ENCODE data around the gene CHAF1B.
"Not testable (repeated sequence)": the region's sequence is repeated elsewhere in the genome, so short reads cannot be mapped to it uniquely, and the experiment has no call there.

Gene CHAF1B

DNA sequence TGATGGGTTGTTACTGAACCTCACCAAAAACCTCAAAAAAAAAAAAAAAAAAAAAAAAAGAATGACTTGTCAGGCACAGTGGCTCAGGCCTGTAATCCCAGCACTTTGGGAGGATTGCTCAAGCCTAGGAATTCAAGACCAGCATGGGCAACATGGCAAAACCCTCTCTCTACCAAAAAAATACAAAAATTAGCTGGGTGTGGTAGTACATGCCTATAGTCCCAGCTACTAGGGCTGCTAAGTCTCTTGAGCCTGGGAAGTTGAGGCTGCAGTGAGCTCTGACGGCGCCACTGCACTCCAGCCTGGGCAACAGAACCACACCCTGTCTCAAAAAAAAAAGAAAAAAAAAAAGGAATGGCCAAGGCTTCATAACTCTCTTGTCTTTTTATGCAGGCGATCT, 11.1 kb downstream of the CHAF1B start:
- no peak overlapping the region for H2BK120ac ChIP-seq (ENCODE audit: low read depth, low read length)
- no peak overlapping the region for H2BK15ac ChIP-seq (ENCODE audit: low read length)
- H3K23ac ChIP-seq (ENCODE audit: low read depth, low read length, poor library complexity) = no peak overlapping the region
- H4K91ac ChIP-seq (ENCODE audit: low read depth, low read length, poor library complexity) = no peak overlapping the region
- no peak overlapping the region for H3K14ac ChIP-seq (ENCODE audit: low read length)
- H2BK12ac ChIP-seq (ENCODE audit: low read length) = no peak overlapping the region
- H2AK5ac ChIP-seq (ENCODE audit: low read depth, low read length) = no peak overlapping the region
- no peak overlapping the region for H2BK5ac ChIP-seq (ENCODE audit: low read length)
- H3K4me1 ChIP-seq (ENCODE audit: control insufficient read depth in 2 of 2, insufficient read depth in 1 of 2, low read depth in 1 of 2, low read length in 2 of 2) = no peaks in the 10 kb centered on the region
- no peak for DNase-seq (ENCODE audit: low spot score)
- peaks cover 24 to 84% of the 10 kb centered on the region in 2 donors for H3K36me3 ChIP-seq (replicated peaks in 1 of 2; ENCODE audit: control insufficient read depth in 2 of 2, insufficient read depth in 2 of 2, low read length in 2 of 2)
- no peak overlapping the region for H2AFZ ChIP-seq (ENCODE audit: low read length)
- no peaks in the 10 kb centered on the region for H3K27me3 ChIP-seq (ENCODE audit: control insufficient read depth in 3 of 3, insufficient read depth in 3 of 3, low read depth in 1 of 3, low read length in 3 of 3)
- no peak overlapping the region for H3K18ac ChIP-seq (ENCODE audit: low read length)
- no peaks in the 10 kb centered on the region for H3K79me1 ChIP-seq (ENCODE audit: low read depth, low read length)
- H3K4me3 ChIP-seq (ENCODE audit: low read length in 2 of 2) = no peak overlapping the region
- no CpG with 5 or more reads among the region's 3 CpGs for WGBS, 2 donors (ENCODE audit: extremely low coverage in 2 of 2, insufficient read length in 2 of 2, insufficient replicate concordance in 1 of 2)
- no peak overlapping the region for H3K4ac ChIP-seq (ENCODE audit: low read length)
- H3K9ac ChIP-seq (ENCODE audit: low read depth, low read length, poor library complexity) = no peak overlapping the region
- no peak overlapping the region for H4K8ac ChIP-seq (ENCODE audit: low read depth, low read length)
- H3K4me2 ChIP-seq (ENCODE audit: insufficient read depth, low read length, poor library complexity, severe bottlenecking) = no peak overlapping the region
- H3K27ac ChIP-seq (replicated peaks; ENCODE audit: low read length) = no peak overlapping the region
- H3K9me3 ChIP-seq (replicated peaks in 1 of 2; ENCODE audit: control insufficient read depth in 2 of 2, insufficient read depth in 1 of 2, low read depth in 1 of 2, low read length in 2 of 2) = peaks cover 0 to 2% of the 10 kb centered on the region in 2 donors

DNA sequence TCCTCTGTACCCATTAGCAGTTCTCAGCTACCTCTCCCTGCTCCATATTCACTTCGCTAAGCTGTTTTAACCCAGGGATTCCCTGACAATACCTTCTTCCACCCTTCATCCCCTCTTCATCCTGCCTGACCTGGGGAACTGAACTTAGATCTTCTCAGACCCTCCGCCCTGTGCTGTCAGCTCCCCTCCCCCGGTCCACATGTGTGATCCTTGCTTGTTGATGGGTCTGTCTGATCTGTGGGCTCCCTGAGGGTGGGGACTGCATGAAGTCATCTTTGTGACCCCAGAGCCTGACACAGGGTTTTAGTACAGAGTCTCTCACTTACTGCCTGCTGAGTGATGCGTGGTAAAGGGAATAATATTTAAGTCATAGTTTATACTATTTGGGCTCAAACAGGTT, 11.8 kb downstream of the CHAF1B start:
- no CpG with 5 or more reads among the region's 4 CpGs for WGBS, 2 donors (ENCODE audit: extremely low coverage in 2 of 2, insufficient read length in 2 of 2, insufficient replicate concordance in 1 of 2)
- no peak overlapping the region for H3K27ac ChIP-seq (replicated peaks; ENCODE audit: low read length)
- peaks cover 21 to 82% of the 10 kb centered on the region in 2 donors for H3K36me3 ChIP-seq (replicated peaks in 1 of 2; ENCODE audit: control insufficient read depth in 2 of 2, insufficient read depth in 2 of 2, low read length in 2 of 2)
- H3K4ac ChIP-seq (ENCODE audit: low read length) = no peak overlapping the region
- H3K9ac ChIP-seq (ENCODE audit: low read depth, low read length, poor library complexity) = no peak overlapping the region
- H3K9me3 ChIP-seq (replicated peaks in 1 of 2; ENCODE audit: control insufficient read depth in 2 of 2, insufficient read depth in 1 of 2, low read depth in 1 of 2, low read length in 2 of 2) = no peaks in the 10 kb centered on the region
- H2BK5ac ChIP-seq (ENCODE audit: low read length) = no peak overlapping the region
- DNase-seq (ENCODE audit: low spot score) = no peak
- H3K14ac ChIP-seq (ENCODE audit: low read length) = no peak overlapping the region
- H4K91ac ChIP-seq (ENCODE audit: low read depth, low read length, poor library complexity) = no peak overlapping the region
- H3K23ac ChIP-seq (ENCODE audit: low read depth, low read length, poor library complexity) = no peak overlapping the region
- no peak overlapping the region for H3K4me2 ChIP-seq (ENCODE audit: insufficient read depth, low read length, poor library complexity, severe bottlenecking)
- H3K4me1 ChIP-seq (ENCODE audit: control insufficient read depth in 2 of 2, insufficient read depth in 1 of 2, low read depth in 1 of 2, low read length in 2 of 2) = no peaks in the 10 kb centered on the region
- H3K79me1 ChIP-seq (ENCODE audit: low read depth, low read length) = no peaks in the 10 kb centered on the region
- no peak overlapping the region for H3K4me3 ChIP-seq (ENCODE audit: low read length in 2 of 2)
- no peak overlapping the region for H2BK15ac ChIP-seq (ENCODE audit: low read length)
- no peak overlapping the region for H2BK12ac ChIP-seq (ENCODE audit: low read length)
- H3K27me3 ChIP-seq (ENCODE audit: control insufficient read depth in 3 of 3, insufficient read depth in 3 of 3, low read depth in 1 of 3, low read length in 3 of 3) = no peaks in the 10 kb centered on the region
- no peak overlapping the region for H2AFZ ChIP-seq (ENCODE audit: low read length)
- H4K8ac ChIP-seq (ENCODE audit: low read depth, low read length) = no peak overlapping the region
- H3K18ac ChIP-seq (ENCODE audit: low read length) = no peak overlapping the region
- H2BK120ac ChIP-seq (ENCODE audit: low read depth, low read length) = no peak overlapping the region
- H2AK5ac ChIP-seq (ENCODE audit: low read depth, low read length) = no peak overlapping the region

DNA sequence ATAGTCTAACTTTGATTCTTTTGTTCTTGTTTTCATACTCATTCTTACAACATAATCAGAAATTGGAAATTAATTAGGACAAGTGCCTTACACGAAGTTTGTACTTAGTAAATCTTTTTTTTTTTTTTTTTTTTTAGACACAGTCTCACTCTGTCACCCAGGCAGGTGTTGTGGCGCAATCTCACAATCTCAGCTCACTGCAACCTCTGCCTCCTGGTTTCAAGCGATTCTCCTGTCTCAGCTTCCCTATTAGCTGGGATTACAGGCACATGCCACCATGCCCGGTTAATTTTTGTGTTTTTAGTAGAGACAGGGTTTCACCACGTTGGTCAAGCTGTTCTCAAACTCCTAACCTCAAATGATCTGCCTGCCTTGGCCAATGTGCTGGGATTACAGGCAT, 12.4 kb downstream of the CHAF1B start:
- no peak overlapping the region for H4K91ac ChIP-seq (ENCODE audit: low read depth, low read length, poor library complexity)
- no peak overlapping the region for H2BK12ac ChIP-seq (ENCODE audit: low read length)
- H4K8ac ChIP-seq (ENCODE audit: low read depth, low read length) = no peak overlapping the region
- no peak overlapping the region for H2BK120ac ChIP-seq (ENCODE audit: low read depth, low read length)
- no peak overlapping the region for H3K4ac ChIP-seq (ENCODE audit: low read length)
- no peak overlapping the region for H3K4me3 ChIP-seq (ENCODE audit: low read length in 2 of 2)
- no peak for DNase-seq (ENCODE audit: low spot score)
- no peaks in the 10 kb centered on the region for H3K4me1 ChIP-seq (ENCODE audit: control insufficient read depth in 2 of 2, insufficient read depth in 1 of 2, low read depth in 1 of 2, low read length in 2 of 2)
- no peak overlapping the region for H3K4me2 ChIP-seq (ENCODE audit: insufficient read depth, low read length, poor library complexity, severe bottlenecking)
- H3K9me3 ChIP-seq (replicated peaks in 1 of 2; ENCODE audit: control insufficient read depth in 2 of 2, insufficient read depth in 1 of 2, low read depth in 1 of 2, low read length in 2 of 2) = no peaks in the 10 kb centered on the region
- no peak overlapping the region for H3K9ac ChIP-seq (ENCODE audit: low read depth, low read length, poor library complexity)
- H3K27ac ChIP-seq (replicated peaks; ENCODE audit: low read length) = no peak overlapping the region
- no peak overlapping the region for H2AFZ ChIP-seq (ENCODE audit: low read length)
- no peak overlapping the region for H2BK5ac ChIP-seq (ENCODE audit: low read length)
- no peak overlapping the region for H3K14ac ChIP-seq (ENCODE audit: low read length)
- WGBS, 2 donors (ENCODE audit: extremely low coverage in 2 of 2, insufficient read length in 2 of 2, insufficient replicate concordance in 1 of 2) = no CpG with 5 or more reads among the region's 5 CpGs
- H3K36me3 ChIP-seq (replicated peaks in 1 of 2; ENCODE audit: control insufficient read depth in 2 of 2, insufficient read depth in 2 of 2, low read length in 2 of 2) = peaks cover 24 to 87% of the 10 kb centered on the region in 2 donors
- H2BK15ac ChIP-seq (ENCODE audit: low read length) = no peak overlapping the region
- H2AK5ac ChIP-seq (ENCODE audit: low read depth, low read length) = no peak overlapping the region
- H3K23ac ChIP-seq (ENCODE audit: low read depth, low read length, poor library complexity) = no peak overlapping the region
- no peak overlapping the region for H3K18ac ChIP-seq (ENCODE audit: low read length)
- H3K79me1 ChIP-seq (ENCODE audit: low read depth, low read length) = no peaks in the 10 kb centered on the region
- no peaks in the 10 kb centered on the region for H3K27me3 ChIP-seq (ENCODE audit: control insufficient read depth in 3 of 3, insufficient read depth in 3 of 3, low read depth in 1 of 3, low read length in 3 of 3)

DNA sequence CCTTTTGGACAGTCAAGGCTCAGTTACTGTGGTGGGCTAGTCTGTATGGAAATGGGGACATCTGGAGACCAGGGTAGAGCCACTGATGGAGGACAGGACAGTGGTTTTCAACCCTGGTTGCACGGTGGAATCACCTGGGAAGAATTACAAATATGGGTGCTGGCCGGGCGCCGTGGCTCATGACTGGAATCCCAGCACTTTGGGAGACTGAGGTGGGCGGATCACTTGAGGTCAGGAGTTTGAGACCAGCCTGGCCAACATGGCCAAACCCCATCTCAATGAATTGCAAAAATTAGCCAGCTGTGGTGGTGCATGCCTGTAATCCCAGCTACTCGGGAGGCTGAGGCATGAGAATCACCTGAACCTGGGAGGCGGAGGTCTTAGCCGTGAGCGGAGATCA, 14.5 kb downstream of the CHAF1B start:
- no CpG with 5 or more reads among the region's 9 CpGs for WGBS, 2 donors (ENCODE audit: extremely low coverage in 2 of 2, insufficient read length in 2 of 2, insufficient replicate concordance in 1 of 2)

More for the DNA sequence above, 14.5 kb downstream of the CHAF1B start:
- not testable (repeated sequence) for H3K14ac ChIP-seq (ENCODE audit: low read length); H3K27ac ChIP-seq (replicated peaks; ENCODE audit: low read length); H4K8ac ChIP-seq (ENCODE audit: low read depth, low read length); H3K9me3 ChIP-seq (replicated peaks in 1 of 2; ENCODE audit: control insufficient read depth in 2 of 2, insufficient read depth in 1 of 2, low read depth in 1 of 2, low read length in 2 of 2); H4K91ac ChIP-seq (ENCODE audit: low read depth, low read length, poor library complexity); H3K4me3 ChIP-seq (ENCODE audit: low read length in 2 of 2); H2AFZ ChIP-seq (ENCODE audit: low read length); H2AK5ac ChIP-seq (ENCODE audit: low read depth, low read length); H3K27me3 ChIP-seq (ENCODE audit: control insufficient read depth in 3 of 3, insufficient read depth in 3 of 3, low read depth in 1 of 3, low read length in 3 of 3); H2BK15ac ChIP-seq (ENCODE audit: low read length); H2BK12ac ChIP-seq (ENCODE audit: low read length); DNase-seq (ENCODE audit: low spot score); H3K4me1 ChIP-seq (ENCODE audit: control insufficient read depth in 2 of 2, insufficient read depth in 1 of 2, low read depth in 1 of 2, low read length in 2 of 2); H2BK5ac ChIP-seq (ENCODE audit: low read length); H3K4ac ChIP-seq (ENCODE audit: low read length); H2BK120ac ChIP-seq (ENCODE audit: low read depth, low read length); H3K9ac ChIP-seq (ENCODE audit: low read depth, low read length, poor library complexity); H3K23ac ChIP-seq (ENCODE audit: low read depth, low read length, poor library complexity); H3K18ac ChIP-seq (ENCODE audit: low read length); H3K79me1 ChIP-seq (ENCODE audit: low read depth, low read length); H3K4me2 ChIP-seq (ENCODE audit: insufficient read depth, low read length, poor library complexity, severe bottlenecking)
- H3K36me3 ChIP-seq (replicated peaks in 1 of 2; ENCODE audit: control insufficient read depth in 2 of 2, insufficient read depth in 2 of 2, low read length in 2 of 2) = peaks cover 26 to 86% of the 10 kb centered on the region in 2 donors

Measured in neuronal stem cell (in vitro differentiated cells).